ENCODE measurements around the gene SEC11C. TPM values are rescaled to one million over a fixed set of nuclear protein-coding genes. Genes with fewer than 3 reads are reported as not detected.

SEC11C gene
- 33.4 and 40.2 TPM in 2 replicates for total RNA-seq

DNA sequence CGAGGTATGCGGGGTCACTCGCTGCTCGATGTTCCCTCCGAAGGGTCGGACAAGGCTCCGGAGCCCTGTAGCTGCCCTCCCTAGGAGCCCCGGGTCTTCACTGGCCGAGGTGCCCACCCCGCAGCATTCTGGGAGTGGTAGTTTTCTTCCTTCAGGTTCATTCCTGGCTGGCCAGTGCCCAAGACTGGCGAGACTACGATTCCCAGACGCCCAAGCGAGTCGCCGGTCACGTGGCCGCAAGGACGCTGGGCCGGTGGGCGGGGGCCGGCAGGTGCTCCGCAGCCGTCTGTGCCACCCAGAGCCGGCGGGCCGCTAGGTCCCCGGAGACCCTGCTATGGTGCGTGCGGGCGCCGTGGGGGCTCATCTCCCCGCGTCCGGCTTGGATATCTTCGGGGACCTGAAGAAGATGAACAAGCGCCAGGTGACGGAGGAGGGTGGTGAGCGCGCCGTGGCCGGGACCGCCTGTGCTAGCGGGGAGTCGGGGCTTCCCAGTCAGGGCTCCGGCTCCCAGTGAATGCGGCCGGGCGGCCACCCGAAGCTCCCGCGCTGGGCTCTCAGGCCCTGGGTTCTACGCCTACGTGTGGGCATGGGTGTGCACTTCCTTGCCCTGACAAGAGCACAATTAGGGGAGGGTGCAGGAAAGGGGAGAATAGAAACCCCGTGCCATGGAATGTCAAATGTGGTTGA lies at the start of gene SEC11C:
Gene SEC11C (plus strand): TSS at position 270 of the 687 bp plus-strand sequence. CDS start 65 bp downstream, at position 335.

Other genes starting within 250 kb of the SEC11C start
- not detected in 2 replicates for gene GRP, start 80.3 kb downstream of the SEC11C start, total RNA-seq
- gene RAX, start 133.6 kb downstream of the SEC11C start, total RNA-seq = not detected in 2 replicates
- gene CPLX4, start 178.8 kb downstream of the SEC11C start, total RNA-seq = not detected in 2 replicates
- gene LMAN1, start 219.4 kb downstream of the SEC11C start, total RNA-seq = 101 and 109 TPM in 2 replicates